NCI-H748 (cell line): ENCODE measurements around the gene GABBR2.
A peak's percentile ranks its signal among the peaks of the same experiment; 100 is the strongest.

ENCODE experiments used
- DNase-seq: peaks from one replicate; lab custom pipeline; 2025; ENCODE audit not compliant: unreplicated experiment; lab: John Stamatoyannopoulos, UW

The GABBR2 gene

DNA sequence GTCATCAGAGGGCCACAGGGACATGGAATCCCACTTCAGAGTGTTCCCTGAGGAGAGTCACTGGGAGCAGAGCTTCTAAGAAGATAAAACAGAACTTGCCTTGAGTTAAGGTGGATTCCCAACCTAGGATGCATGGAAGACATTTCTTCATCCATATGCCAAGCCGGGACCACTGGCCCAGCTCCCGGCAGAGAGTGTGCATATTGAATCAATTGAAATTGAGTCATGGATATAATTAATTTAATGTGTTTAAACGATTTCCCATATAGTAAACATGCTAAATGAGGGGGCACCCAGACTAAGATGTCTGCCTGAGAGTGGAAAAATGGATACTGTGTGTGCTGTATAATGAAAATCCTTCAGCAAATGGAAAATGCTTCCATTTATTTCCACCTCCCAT lies 258.9 kb downstream of the GABBR2 start:
- DNase-seq, result no peak

- DNase-seq, result peak; percentile 82
Measured at GRCh38 chr9:98445576-98445975, 263.2 kb downstream of the GABBR2 start.

DNA sequence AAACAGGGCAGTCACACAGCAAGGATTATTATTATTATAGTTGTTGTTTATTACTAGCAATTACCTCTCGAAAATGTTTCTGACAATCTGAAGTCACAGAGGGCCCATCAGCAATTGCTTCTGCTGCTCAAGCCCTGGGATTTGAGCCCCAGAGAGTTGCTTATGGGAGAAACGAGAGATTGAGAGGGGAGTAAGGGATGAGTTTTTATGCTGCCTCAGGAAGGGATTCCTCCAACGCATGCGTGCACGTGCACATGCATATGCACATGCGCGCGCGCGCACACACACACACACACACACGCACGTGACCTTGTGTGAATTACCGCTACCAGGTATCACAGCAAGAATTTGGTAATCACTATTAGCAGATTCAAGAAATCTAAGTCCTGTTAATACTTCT lies 264.1 kb downstream of the GABBR2 start:
- no peak for DNase-seq

DNA sequence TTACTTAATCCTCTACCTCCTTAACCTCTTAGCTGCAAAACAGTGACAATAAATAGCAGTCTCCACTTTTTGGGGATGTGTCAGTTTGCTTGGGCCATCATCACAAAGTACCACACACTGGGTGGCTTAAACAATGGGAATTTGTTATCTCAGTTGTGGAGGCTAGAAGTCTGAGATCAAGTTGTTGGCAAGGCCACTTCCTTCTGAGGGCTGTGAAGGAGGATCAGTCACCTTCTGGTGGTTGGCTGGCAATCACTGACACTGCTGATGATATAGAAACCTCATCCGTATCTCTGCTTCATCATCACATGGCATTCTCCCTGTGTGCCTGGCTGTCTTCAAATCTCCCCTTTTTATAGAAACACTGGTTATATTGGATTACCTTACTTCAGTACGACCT lies 266.2 kb downstream of the GABBR2 start:
- no peak for DNase-seq

GRCh38 chr9:98442114-98442513 lies 266.6 kb downstream of the GABBR2 start:
- no peak for DNase-seq

DNA sequence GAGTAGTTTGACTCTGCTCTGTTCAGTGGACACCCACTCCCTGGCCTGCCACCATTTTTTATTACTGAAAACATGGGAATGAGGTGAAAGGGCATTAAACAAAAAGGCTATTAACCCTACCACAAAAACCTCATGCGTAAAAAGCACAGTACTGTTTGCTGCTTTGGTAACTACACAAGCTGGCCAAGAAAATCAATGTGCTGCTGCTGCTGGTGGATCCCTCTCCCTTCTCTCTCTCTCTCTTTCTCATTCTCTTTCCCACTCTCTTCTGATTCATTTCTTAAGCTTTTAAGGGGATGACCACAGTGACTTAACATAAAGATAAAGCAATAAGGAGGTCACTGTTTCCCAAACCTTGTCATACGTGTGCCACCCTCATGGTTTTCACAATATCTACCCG lies 270.1 kb downstream of the GABBR2 start:
- no peak for DNase-seq

- no peak for DNase-seq
Measured at GRCh38 chr9:98437458-98438034, 271.2 kb downstream of the GABBR2 start.

GRCh38 chr9:98432960-98433359 lies 275.8 kb downstream of the GABBR2 start:
- DNase-seq, result no peak

- DNase-seq, result no peak
Measured at GRCh38 chr9:98432134-98432533, 276.6 kb downstream of the GABBR2 start.

DNA sequence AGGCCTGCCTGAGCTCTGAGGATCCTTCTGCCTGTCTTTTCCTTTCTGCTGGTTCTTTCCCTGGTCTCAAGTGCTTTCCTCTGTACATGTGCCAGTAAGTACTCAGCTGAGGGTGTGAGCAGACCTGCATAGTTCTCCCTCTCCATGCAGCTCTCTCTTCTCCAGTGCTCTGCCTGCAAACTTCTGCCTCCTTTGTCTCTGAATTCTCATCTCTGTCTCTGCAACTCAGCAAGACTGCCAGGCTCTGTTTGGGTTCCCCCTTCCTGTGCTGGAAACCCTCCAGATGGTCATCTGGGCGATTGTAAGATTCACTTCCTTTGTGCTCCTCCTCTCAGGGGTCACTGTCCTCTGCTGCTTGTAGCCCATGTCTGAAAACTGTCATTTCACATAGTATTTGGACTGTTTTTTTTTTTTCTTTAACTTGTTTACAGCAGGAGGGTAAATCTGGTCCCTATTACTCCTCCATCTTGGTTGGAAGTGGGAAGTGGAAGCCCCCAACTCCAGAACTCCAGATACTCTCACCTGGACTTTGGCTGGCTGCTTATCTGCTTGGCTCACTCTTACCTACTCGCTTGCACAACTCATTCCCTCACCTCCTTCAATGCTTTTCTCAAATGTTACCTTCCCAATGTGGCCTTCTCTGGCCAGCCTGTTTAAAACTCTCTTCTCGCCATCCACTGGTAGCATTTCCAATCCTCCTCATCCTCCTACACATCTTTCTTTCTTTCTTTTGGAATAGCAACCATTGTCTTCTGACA lies 278.0 kb downstream of the GABBR2 start:
- DNase-seq, result no peak

GRCh38 chr9:98429613-98430012 lies 279.1 kb downstream of the GABBR2 start:
- DNase-seq, result no peak

GRCh38 chr9:98428454-98428853 lies 280.3 kb downstream of the GABBR2 start:
- no peak for DNase-seq

GRCh38 chr9:98427491-98427890 lies 281.2 kb downstream of the GABBR2 start:
- no peak for DNase-seq

- no peak for DNase-seq
Measured at GRCh38 chr9:98425079-98425478, 283.7 kb downstream of the GABBR2 start.

DNA sequence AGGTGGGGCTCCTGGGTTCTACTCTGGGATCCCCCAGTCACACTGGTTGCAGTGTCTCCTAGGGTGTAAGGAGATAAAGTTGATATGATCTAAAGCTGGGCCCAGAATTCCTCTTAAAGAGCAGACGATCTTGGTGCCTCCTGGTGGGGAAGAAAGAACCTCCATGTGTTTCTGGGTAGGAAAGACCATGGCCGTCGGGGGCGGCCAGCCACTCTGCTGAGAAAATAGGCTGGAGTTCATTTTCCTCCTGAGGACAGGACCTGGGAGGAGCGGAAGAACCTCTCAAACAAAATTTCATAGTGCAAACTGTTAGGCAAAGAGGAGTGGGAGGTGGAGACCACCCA lies 289.5 kb downstream of the GABBR2 start:
- DNase-seq, result no peak

DNA sequence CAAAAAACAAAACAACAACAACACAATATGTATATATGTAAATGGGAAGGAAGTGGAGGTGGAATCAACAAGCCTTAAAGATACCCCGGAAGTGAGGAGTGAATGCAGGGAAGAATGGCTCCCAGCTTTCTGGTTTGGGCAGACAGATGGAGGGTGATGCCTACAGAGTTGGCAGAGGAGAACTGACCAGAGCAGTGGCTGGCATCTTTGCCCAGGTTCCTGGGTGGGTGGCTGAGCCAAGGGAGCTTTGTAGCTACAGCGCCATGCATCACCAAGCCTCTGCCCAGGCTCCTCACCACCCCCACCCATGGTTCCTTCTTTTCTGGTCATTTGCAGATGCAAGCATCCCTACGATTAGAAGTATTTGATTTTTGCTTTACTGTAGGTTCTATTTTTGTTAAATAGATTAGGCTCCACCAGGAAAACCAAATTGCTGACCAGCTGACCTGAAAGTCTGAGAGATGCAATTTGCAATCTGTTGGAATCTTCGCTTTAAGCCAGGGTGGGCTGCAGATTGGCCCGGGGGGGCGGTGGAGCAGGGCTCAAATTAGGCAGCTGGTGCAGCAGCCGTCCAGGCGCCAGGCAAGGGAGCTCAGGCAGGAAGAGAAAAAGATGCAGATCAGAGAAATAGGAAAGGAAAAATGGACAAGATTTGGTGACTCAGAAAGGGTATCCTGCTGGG lies 290.0 kb downstream of the GABBR2 start:
- DNase-seq, result no peak

DNA sequence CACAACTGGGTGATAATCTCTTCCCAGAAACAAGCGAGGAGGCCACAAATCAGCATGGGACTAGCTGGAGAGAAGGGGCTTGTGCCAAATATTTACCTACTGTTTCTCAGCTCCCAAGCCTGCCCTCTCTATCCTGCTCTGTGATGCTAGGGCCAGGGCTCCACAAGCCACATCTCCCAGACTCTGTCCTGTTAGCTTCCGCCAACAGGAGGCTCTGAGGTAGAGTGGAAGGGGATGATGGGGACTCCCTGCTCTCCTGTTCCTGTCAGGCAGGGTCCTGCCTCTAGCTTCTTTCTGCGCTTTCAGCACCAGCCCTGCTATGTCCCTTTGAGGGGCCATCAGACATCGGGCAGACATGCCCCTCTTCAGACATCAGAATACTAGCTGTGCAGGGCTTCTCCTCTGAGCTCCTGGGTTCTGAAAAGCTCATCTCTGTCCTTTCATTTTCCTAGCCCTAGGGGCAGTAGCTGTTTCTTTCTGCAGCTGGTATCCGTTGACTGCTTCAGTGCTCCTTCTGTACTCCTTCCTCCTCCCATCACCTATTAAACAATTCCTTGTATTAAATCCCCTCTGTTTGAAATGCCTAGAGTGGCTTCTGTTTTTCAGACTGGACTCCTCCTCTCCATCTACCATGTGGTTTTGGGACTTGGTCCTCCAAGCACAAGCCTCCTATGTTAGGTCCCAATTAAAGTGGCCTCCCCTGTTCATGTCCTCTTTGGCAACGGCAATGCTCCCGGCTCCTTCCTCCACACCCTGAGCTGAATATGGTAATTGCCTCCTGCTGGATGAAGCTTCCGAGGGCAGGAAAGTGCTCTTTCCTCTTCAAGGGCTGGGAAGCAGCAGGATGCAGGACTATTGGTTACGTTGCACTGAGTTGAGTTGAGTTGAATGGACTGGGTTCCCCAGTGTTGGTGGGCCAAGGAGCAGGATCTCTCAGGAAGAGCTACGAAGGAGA lies 292.2 kb downstream of the GABBR2 start:
- no peak for DNase-seq

DNA sequence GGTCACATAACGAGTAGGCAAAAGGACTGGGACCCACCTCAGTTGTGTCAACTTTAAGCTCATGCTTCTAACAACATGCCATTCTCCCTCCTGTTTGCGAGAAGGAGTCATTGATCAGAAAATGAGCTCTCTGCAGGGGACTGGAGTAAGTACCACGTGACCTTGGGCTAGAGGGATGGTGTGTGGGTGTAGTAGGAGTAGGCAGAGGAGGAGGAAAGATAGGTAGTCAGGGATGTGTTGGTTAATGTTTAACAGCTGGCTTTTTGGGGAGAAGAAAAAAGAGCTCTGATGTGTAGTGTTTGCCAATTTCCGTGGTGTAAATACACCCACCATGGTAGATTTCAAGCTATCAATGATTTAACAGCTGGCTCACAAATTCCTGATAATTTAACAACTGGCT lies 293.0 kb downstream of the GABBR2 start:
- DNase-seq, result no peak

DNA sequence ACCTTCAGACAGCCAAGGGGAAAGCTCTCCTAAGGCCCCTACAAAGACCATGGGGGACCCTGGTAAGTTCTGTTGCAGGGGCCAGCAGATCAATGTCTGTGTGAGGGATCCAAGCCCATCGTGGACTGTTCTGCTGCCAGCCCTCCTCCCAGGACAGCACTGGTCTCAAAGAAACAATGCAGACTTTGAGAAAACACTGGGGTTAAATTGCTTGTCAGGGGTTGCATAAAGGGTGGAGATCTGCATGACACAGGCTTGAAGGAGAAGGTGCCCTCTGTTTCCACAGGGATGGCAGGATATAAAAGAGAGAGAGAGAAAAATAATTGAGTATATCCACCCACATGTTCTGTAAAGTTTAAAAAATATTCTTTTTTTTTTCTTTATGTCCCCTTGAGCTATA lies 295.7 kb downstream of the GABBR2 start:
- DNase-seq, result no peak

GRCh38 chr9:98412101-98412842 lies 296.5 kb downstream of the GABBR2 start:
- DNase-seq, result no peak
